Dendritic cell treated with granulocyte-macrophage colony-stimulating factor and Interleukin-4, amounts not matched to agents 40 ng/mL and 50 ng/mL, for 4 days (primary cell): Measurements from ENCODE around the gene CARD14.
"Not testable (repeated sequence)": the region's sequence is repeated elsewhere in the genome, so short reads cannot be mapped to it uniquely, and the experiment has no call there.

ENCODE experiments used
- H3K27ac Mint-ChIP-seq: one replicate; pipeline ENCODE4 v1.8.0; 2022; ENCODE audit warnings: mild to moderate bottlenecking, mixed read lengths
- H3K27me3 Mint-ChIP-seq: one replicate; pipeline ENCODE4 v1.8.0; 2022; ENCODE audit warnings: mild to moderate bottlenecking, mixed read lengths
- H3K36me3 Mint-ChIP-seq: one replicate; pipeline ENCODE4 v1.8.0; 2022; ENCODE audit warnings: low read depth, mixed read lengths
- H3K4me1 Mint-ChIP-seq: one replicate; pipeline ENCODE4 v1.8.0; 2022; ENCODE audit warnings: low read depth, mixed read lengths
- H3K4me3 Mint-ChIP-seq: one replicate; pipeline ENCODE4 v1.8.0; 2022; ENCODE audit warnings: mild to moderate bottlenecking, moderate library complexity, mixed read lengths
- H3K9me3 Mint-ChIP-seq: one replicate; pipeline ENCODE4 v1.8.0; 2022; ENCODE audit warnings: mixed read lengths
- intact Hi-C: fragments of 100-400 bp; cut with micrococcal nuclease; formaldehyde crosslinking; loops from one replicate; pipeline ENCODE4 v1.15.0; 2022

CARD14 gene

DNA sequence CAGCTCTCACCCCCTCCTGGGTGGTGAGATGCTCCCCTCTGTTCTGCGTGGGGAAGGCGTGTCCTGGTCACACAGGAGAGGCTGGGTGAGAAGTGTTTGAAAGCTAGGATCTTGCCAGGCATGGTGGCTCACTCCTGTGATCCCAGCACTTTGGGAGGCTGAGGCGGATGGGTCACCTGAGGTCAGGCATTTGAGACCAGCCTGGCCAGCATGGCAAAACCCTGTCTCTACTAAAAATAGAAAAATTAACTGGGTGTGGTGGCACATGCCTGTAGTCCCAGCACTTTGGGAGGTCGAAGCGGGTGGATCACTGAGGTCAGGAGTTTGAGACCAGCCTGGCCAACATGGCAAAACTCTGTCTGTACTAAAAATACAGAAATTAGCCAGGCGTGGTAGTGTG lies 74.6 kb downstream of the CARD14 start:
- H3K27ac Mint-ChIP-seq, H3K4me3 Mint-ChIP-seq, H3K9me3 Mint-ChIP-seq, H3K27me3 Mint-ChIP-seq, H3K4me1 Mint-ChIP-seq, intact Hi-C loops: not testable (repeated sequence)
- peaks cover 100% of the 10 kb centered on the region for H3K36me3 Mint-ChIP-seq

DNA sequence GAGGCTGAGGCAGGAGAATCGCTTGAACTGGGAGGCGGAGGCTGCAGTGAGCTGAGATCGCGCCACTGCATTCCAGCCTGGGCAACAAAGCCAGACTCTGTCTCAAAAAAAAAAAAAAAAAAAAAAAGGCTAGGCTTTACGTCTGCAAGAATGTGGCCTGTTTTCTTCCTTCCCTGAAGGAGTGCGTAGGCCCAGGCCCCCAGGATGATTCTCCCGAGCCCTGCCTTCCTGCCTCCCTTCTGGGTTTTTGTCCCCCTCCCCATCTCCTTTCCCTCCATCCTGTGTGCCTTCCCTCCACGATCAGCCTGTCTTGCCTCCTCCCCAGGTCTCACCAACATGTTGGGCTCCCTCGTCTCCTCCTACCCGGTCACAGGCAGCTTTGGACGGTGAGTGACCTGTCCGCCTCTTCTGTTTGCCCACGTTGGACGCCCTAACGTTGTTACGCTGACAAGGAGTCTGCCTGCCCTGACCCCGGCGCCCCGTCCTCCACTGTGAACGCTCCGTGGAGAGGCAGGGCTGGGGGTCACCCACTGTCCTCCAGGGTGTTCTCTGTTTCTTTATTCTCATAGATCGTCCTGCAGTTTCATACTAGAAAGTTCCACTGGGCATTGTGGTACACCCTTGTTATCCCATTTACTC lies 75.2 kb downstream of the CARD14 start:
- Mint-ChIP-seq H3K4me1 (no peaks in the 10 kb centered on the region), H3K36me3 (peaks cover 100% of the 10 kb centered on the region), H3K27ac (no peak overlapping the region), H3K4me3 (no peak overlapping the region), H3K27me3 (peaks cover 5% of the 10 kb centered on the region), H3K9me3 (no peaks in the 10 kb centered on the region)
- intact Hi-C loops = no loop called here

DNA sequence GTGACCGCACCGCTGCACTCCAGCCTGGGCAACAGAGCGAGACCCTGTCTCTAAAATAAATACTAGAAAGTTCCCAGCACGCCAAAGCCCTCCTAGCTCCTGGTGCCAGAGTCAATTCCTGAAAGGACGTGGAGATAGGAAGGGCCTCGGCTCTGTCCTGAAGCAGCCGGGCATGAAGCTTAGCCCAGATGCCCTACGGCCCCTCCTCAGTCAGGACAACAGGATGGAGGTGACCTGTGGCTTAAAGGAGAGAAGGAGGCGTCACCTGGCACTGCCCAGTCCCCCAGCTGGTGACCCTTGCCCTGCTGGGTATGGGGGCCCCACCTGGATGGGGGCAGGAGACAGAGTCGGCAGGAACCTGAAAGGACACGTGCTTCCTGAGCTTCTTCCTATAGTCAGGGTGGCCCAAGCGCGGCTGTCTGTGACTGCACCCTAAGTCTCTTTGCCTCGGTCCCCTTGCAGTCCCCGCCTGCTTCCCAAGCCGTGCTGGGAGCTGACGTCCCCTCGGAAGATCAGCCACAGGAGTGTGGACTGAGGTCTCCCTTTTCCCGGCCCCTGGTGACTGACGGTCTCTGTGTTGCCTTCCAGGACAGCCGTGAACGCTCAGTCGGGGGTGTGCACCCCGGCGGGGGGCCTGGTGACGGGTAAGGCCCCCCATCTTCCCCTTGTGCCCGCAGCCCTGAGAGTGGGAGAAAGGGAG lies 75.9 kb downstream of the CARD14 start:
- H3K36me3 Mint-ChIP-seq = peaks cover 100% of the 10 kb centered on the region
- intact Hi-C loops = no loop called here
- no peaks in the 10 kb centered on the region for H3K9me3 Mint-ChIP-seq
- no peaks in the 10 kb centered on the region for H3K4me1 Mint-ChIP-seq
- no peak overlapping the region for H3K4me3 Mint-ChIP-seq
- H3K27me3 Mint-ChIP-seq = peaks cover 5% of the 10 kb centered on the region
- no peak overlapping the region for H3K27ac Mint-ChIP-seq

DNA sequence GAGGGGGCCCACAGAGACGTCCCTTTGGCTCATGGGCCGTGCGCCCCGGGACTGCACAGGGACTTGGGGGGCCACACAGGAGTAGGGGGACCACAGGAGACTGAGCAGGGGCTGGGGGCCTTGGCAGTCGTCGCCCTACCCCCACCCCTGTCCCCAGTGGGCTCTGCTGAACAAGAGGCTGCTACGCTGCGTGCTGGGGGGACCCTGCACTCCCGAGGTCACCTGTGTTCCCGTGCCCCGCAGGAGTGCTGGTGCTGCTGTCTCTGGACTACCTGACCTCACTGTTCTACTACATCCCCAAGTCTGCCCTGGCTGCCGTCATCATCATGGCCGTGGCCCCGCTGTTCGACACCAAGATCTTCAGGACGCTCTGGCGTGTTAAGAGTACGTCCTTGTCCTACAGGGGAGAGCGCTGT lies 76.4 kb downstream of the CARD14 start:
- peaks cover 100% of the 10 kb centered on the region for H3K36me3 Mint-ChIP-seq
- no peaks in the 10 kb centered on the region for H3K4me1 Mint-ChIP-seq
- no peak overlapping the region for H3K4me3 Mint-ChIP-seq
- peaks cover 5% of the 10 kb centered on the region for H3K27me3 Mint-ChIP-seq
- intact Hi-C loops = no loop called here
- H3K9me3 Mint-ChIP-seq = no peaks in the 10 kb centered on the region
- no peak overlapping the region for H3K27ac Mint-ChIP-seq

DNA sequence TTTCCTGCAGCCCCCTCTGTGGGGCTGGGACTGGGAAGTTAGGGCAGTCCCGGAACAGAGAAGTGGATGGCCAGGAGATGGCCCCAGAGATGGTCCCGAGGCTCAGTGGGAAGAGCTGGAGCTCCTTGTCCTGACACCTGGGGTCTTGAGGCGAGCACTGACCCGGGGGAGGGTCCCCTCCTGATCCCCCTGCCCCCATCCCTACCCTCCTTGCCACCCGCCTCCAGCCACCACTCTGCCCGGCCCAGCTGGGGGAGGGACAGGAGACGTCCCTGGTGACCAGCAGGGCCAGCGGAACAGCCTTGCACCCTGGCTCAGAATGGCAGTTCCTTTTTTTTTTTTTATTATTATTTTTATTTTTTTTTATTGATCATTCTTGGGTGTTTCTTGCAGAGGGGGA lies 76.9 kb downstream of the CARD14 start:
- Mint-ChIP-seq H3K27me3 (peaks cover 5% of the 10 kb centered on the region), H3K36me3 (peaks cover 100% of the 10 kb centered on the region), H3K9me3 (no peaks in the 10 kb centered on the region), H3K27ac (no peak overlapping the region), H3K4me3 (no peak overlapping the region), H3K4me1 (peaks cover 2% of the 10 kb centered on the region)
- intact Hi-C loops = no loop called here

DNA sequence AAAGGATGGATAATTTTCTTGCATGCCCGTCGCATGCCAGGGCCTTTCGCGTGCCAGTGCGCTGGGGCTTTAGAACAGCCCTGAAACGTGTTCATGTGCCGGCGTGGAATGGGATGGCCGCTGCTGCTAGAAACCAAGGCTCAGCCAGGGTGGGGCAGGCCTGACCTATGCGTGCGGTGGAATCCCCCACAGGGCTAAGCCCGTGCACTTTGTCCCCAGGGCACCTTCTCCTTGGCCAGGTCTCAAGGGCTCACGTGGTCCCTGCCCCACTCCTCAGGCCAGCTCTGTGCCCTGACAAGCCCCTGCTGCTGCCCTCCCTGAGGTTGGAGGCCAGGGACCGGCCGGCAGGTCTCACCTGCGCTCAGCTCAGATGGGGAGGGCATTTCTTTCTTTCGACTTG lies 77.7 kb downstream of the CARD14 start:
- intact Hi-C loops = no loop called here
- Mint-ChIP-seq H3K9me3 (no peaks in the 10 kb centered on the region), H3K27ac (no peak overlapping the region)

DNA sequence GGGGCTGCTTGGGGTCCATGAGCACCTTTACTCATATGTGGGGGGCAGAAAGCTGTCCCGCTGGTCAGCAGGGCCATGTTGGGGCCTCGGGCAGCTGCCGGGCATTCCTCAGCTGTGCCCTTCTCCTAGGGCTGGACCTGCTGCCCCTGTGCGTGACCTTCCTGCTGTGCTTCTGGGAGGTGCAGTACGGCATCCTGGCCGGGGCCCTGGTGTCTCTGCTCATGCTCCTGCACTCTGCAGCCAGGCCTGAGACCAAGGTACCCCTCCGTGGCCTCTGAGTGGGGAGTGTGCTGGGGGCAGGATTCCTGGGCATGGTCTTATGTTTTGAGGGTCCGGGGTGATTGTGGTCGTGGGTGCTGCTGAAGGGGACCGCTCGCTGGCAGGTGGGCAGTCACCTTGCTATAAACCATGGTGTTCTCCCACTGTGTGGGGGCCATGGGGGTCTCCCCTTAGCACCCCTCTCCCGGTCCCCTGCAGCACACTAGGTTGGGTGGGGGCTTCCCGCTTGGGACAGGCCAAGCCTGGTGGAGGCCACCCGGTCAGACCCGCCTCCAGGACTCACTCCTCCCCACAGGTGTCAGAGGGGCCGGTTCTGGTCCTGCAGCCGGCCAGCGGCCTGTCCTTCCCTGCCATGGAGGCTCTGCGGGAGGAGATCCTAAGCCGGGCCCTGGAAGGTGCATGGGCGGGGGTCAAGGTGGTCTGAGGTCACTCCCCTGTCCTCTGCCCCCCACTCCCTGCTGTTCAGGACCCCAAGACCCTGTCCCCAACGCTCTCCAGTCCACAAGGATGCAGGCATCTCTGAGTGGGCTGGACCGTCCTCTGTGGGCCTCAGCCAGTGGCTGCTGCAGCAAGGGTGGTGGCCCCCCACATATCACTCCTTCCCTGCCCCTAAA lies 78.4 kb downstream of the CARD14 start:
- peaks cover 5% of the 10 kb centered on the region for H3K27me3 Mint-ChIP-seq
- intact Hi-C loops = no loop called here
- peak overlapping the region; percentile 47 for H3K27ac Mint-ChIP-seq
- peaks cover 99% of the 10 kb centered on the region for H3K36me3 Mint-ChIP-seq
- H3K9me3 Mint-ChIP-seq = no peaks in the 10 kb centered on the region
- H3K4me1 Mint-ChIP-seq = peaks cover 15% of the 10 kb centered on the region
- no peak overlapping the region for H3K4me3 Mint-ChIP-seq

More for the DNA sequence above, 77.7 kb downstream of the CARD14 start:
- Mint-ChIP-seq H3K27me3 (peaks cover 5% of the 10 kb centered on the region), H3K36me3 (peaks cover 100% of the 10 kb centered on the region), H3K4me1 (peaks cover 11% of the 10 kb centered on the region), H3K4me3 (no peak overlapping the region)

DNA sequence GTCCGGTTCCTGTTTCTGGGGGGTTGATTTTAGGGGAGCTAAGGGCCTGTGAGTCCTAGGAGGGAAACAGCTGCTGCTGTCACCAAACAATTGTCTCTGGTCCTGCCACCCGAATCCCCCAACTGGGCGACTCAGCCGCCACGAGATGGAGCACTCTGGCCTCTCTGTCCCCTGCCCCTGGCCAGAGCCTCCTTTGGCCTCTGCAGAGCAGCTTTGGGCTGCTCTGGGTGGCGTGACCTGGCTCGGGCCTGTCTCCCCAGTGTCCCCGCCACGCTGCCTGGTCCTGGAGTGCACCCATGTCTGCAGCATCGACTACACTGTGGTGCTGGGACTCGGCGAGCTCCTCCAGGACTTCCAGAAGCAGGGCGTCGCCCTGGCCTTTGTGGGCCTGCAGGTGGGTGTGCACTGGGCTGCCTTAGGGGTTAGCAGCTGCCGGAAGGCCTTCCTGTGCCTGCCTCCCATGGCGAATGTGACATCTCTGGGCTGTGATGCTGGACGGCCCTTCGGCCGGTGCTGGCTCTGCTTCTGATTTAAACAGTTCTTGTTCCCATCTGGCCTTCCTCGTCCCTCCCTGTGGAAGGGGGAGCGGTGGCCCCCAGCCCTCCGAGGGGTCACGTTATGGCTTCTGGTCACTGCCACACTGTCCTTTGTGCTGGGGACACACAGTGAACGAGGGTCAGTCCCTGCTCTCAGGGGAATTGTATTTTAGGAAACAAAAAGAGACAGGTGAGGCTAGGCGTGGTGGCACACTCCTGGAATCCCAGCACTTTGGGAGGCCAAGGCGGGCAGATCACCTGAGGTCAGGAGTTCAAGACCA lies 79.3 kb downstream of the CARD14 start:
- no peaks in the 10 kb centered on the region for H3K9me3 Mint-ChIP-seq
- H3K27me3 Mint-ChIP-seq = peaks cover 5% of the 10 kb centered on the region
- no peak overlapping the region for H3K4me3 Mint-ChIP-seq
- peaks cover 23% of the 10 kb centered on the region for H3K4me1 Mint-ChIP-seq
- peak overlapping the region; percentile 47 for H3K27ac Mint-ChIP-seq
- H3K36me3 Mint-ChIP-seq = peaks cover 98% of the 10 kb centered on the region
- intact Hi-C loops = no loop called here

DNA sequence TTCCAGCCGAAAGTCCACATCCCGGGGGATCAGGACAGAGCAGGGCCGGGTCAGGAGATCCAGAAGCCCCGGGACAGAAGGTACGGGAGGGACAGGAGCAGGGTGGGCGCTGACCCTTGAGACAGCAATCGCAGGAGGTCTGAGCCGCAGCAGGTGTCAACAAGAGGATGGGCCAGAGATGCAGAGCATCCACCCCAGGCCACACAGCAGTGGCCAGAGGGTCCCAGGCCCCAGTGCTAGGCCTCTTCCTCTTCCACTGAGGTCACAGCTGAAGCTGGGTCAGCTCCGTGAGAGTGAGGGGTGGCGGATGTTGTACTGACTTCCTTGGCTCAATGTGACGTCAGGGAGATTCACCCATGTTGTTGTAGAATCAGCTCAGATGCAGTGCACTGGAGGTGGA lies 82.1 kb downstream of the CARD14 start:
- peaks cover 74% of the 10 kb centered on the region for H3K36me3 Mint-ChIP-seq
- H3K4me1 Mint-ChIP-seq = peaks cover 51% of the 10 kb centered on the region
- no peak overlapping the region for H3K4me3 Mint-ChIP-seq
- intact Hi-C loops = loop anchor here (5.0 to 10.0 kb wide), 3 partner anchors 35 to 167 kb away; no protein-coding TSS in a partner anchor
- no peaks in the 10 kb centered on the region for H3K9me3 Mint-ChIP-seq
- H3K27me3 Mint-ChIP-seq = no peaks in the 10 kb centered on the region
- H3K27ac Mint-ChIP-seq = peak overlapping the region; percentile 69

DNA sequence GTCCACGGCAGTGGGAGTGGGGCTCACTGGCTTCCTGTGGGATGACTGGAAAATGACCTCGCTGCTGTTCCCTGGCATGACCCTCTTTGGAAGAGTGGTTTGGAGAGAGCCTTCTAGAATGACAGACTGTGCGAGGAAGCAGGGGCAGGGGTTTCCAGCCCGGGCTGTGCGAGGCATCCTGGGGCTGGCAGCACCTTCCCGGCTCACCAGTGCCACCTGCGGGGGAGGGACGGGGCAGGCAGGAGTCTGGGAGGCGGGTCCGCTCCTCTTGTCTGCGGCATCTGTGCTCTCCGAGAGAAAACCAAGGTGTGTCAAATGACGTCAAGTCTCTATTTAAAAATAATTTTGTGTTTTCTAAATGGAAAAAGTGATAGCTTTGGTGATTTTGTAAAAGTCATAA lies 83.0 kb downstream of the CARD14 start:
- peaks cover 65% of the 10 kb centered on the region for H3K36me3 Mint-ChIP-seq
- H3K4me1 Mint-ChIP-seq = peaks cover 57% of the 10 kb centered on the region
- intact Hi-C loops = loop anchor here (5.0 to 10.0 kb wide), 3 partner anchors 36 to 168 kb away; no protein-coding TSS in a partner anchor
- H3K4me3 Mint-ChIP-seq = no peak overlapping the region
- H3K27ac Mint-ChIP-seq = peak overlapping the region; percentile 69
- H3K27me3 Mint-ChIP-seq = no peaks in the 10 kb centered on the region
- H3K9me3 Mint-ChIP-seq = no peaks in the 10 kb centered on the region

DNA sequence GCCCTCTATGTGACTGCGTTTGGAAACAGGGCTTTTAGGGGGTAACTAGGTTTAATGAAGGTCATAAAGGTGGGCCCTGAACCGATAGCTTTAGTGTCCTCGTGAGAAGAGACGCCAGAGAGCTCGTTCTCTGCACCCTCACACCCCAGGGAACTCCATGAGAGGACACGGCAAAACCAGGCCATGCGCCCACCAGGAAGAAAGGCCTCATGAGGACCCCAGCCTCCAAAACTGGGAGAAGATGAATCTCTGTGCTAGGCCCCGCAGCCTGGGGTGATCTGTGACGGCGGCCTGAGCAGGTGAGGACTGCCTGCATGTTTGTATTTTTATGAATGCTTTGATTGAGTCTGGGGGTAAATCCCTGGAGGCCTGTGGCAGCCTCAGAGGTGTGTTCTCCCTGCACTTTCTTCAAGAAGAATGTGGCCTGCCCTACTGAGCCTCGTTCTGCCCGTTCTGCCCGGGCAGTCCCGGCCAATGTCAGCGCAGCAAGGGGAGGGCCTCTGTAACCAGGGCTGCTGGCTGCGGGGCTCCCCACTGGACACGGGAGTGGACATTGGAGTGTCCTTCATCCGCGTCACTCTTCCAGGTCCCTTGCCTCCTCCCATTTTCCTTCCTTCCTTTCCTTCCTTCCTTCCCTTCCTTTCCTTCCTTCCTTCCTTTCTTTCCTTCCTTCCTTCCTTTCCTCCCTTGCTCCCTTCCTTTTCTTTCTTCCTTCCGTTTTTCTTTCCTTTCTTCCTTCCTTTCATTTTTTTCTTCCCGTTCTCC lies 84.0 kb downstream of the CARD14 start:
- H3K9me3 Mint-ChIP-seq = no peaks in the 10 kb centered on the region
- H3K4me3 Mint-ChIP-seq = peak overlapping the region; percentile 51
- intact Hi-C loops = loop anchor here (5.0 to 10.0 kb wide), 3 partner anchors 37 to 169 kb away; no protein-coding TSS in a partner anchor
- H3K4me1 Mint-ChIP-seq = peaks cover 66% of the 10 kb centered on the region
- H3K27me3 Mint-ChIP-seq = no peaks in the 10 kb centered on the region
- H3K27ac Mint-ChIP-seq = peak overlapping the region; percentile 99
- H3K36me3 Mint-ChIP-seq = peaks cover 56% of the 10 kb centered on the region

DNA sequence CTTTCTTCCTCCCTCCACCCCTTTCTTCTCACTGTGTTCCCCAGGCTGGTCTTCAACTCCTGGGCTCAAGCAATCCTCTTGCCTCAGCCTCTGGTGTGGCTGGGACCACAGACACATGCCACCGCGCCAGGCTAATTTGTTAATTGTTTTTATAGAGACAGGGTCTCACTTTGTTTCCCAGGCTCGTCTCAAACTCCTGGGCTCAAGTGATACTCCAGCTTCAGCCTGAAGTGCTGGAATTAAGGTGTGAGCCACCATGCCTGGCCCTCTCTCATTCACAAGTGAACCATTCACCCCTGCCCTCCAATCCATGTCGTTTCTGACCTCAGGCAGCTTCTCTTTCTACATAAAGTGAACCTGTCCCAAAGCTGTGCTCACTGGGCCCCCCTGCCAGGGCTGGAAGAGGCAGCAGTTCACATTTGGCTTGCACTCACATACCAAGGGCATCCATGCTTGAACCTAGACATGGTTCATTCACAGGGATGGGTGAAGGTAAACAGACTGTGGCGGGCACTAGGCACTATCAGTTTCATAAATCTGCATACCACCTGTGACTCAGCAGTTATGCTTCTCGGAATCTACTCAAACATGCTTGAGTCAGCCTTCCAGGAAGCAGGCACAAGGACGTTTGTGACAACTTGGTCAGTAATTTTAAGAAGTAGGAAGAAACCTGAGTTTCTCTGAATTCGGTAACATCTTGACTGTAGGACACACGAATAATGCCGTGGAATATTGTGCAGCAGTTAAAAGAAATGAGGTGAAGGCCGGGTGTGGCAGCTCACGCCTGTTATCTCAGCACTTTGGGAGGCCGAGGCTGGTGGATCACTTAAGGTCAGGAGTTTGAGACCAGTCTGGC lies 84.8 kb downstream of the CARD14 start:
- Mint-ChIP-seq H3K27me3 (no peaks in the 10 kb centered on the region), H3K27ac (peak overlapping the region; percentile 99), H3K9me3 (no peaks in the 10 kb centered on the region), H3K36me3 (peaks cover 49% of the 10 kb centered on the region), H3K4me1 (peaks cover 72% of the 10 kb centered on the region), H3K4me3 (peak overlapping the region; percentile 51)
- intact Hi-C loops = loop anchor here (5.0 to 10.0 kb wide), 3 partner anchors 37 to 170 kb away; no protein-coding TSS in a partner anchor
